K562 (cell line): Measurements from ENCODE around the gene DUSP28. TPM values are rescaled to one million over a fixed set of nuclear protein-coding genes. Genes with fewer than 3 reads are reported as not detected.

Experiments used
- ATAC-seq: fragments of 200-7000 bp; cut with Tn5 transposase; 3 replicates; pipeline ENCODE4 v1.9.1; 2020; ENCODE audit warnings: moderate library complexity
- BruUV-seq: library from RNA; stranded (reverse); fragments of 400-500 nt; replicated peaks from 2 replicates; lab custom pipeline; 2021; lab: Mats Ljungman, UMichigan
- CTCF ChIA-PET: fragments of 300-600 bp; formaldehyde crosslinking; extraction: SDS; loops from one replicate; lab custom pipeline; 2021; ENCODE audit warnings: low intra/inter-chr PET ratio; lab: Yijun Ruan, JAX
- POLR2A ChIA-PET: fragments of 300-600, 350-650 bp; sonication (Branson Sonifier 250); formaldehyde crosslinking; extraction: SDS; loops from one replicate; lab custom pipeline; 2021; ENCODE audit warnings: antibody characterized with exemption, inconsistent platforms; lab: Yijun Ruan, JAX
- DNase-seq, 4 experiments: peaks; one replicate each; pipeline versions ENCODE4 v3.0.0 to v3.0.0-alpha.2; 2011 to 2018; ENCODE audit warnings: low spot score in 3 of 4, mixed read lengths in 3 of 4; ENCODE audit errors: extremely low read depth in 1 of 4
- FAIRE-seq: peaks from 2 replicates; lab custom pipeline; 2011; peaks lifted over from hg19 to GRCh38; lab: Jason Lieb, UNC
- H2AFZ ChIP-seq: 2 replicates; pipeline ENCODE4 v1.6.0; 2011; ENCODE audit warnings: low read depth, low read length, control low read depth, inconsistent platforms
- H3K27ac ChIP-seq: fragments of 200-600 bp; 3 replicates; pipeline ENCODE4 v1.8.0; 2011; ENCODE audit warnings: low read depth, mild to moderate bottlenecking, control low read depth, inconsistent platforms, low read length, moderate library complexity, mixed read lengths; ENCODE audit errors: extremely low read depth
- H3K27me3 ChIP-seq, 2 experiments: fragments of 300-600 bp in 1 of 2; 2 replicates in 1 of 2; 3 replicates in 1 of 2; pipeline versions ENCODE4 v1.6.0 to v1.8.0; 2011; ENCODE audit warnings: inconsistent platforms in 2 of 2, low read length in 2 of 2, mild to moderate bottlenecking in 1 of 2, mixed read lengths in 1 of 2, moderate library complexity in 1 of 2; ENCODE audit not compliant: control insufficient read depth in 2 of 2, insufficient read depth in 2 of 2
- H3K36me3 ChIP-seq: fragments of 300-600 bp; 3 replicates; pipeline ENCODE4 v1.8.0; 2011; ENCODE audit warnings: mild to moderate bottlenecking, low read length, inconsistent platforms; ENCODE audit not compliant: control insufficient read depth, insufficient read depth
- H3K4me1 ChIP-seq, 2 experiments: fragments of 200-600 bp in 1 of 2; replicated peaks in 1 of 2; 2 replicates in 1 of 2; 3 replicates in 1 of 2; pipeline versions ENCODE4 v1.5.1 to v1.8.0; 2011; ENCODE audit warnings: inconsistent platforms in 2 of 2, low read length in 2 of 2, mild to moderate bottlenecking in 1 of 2, mixed read lengths in 1 of 2, moderate library complexity in 1 of 2; ENCODE audit not compliant: control insufficient read depth in 2 of 2, insufficient read depth in 2 of 2
- H3K4me2 ChIP-seq: 2 replicates; pipeline ENCODE4 v1.6.1; 2011; ENCODE audit warnings: low read length, control low read depth, inconsistent platforms, mixed read lengths; ENCODE audit not compliant: insufficient read depth
- H3K4me3 ChIP-seq: fragments of 200-600 bp; sonication (generic), shearing (Covaris generic); 2 replicates; pipeline ENCODE4 v1.5.1; 2016; ENCODE audit warnings: control low read depth, inconsistent platforms
- H3K79me2 ChIP-seq: fragments of 200-600 bp; 3 replicates; pipeline ENCODE4 v1.8.0; 2011; ENCODE audit warnings: low read length, inconsistent platforms; ENCODE audit not compliant: control insufficient read depth, insufficient read depth
- H3K9ac ChIP-seq, 2 experiments: 2 replicates each; pipeline versions ENCODE4 v1.6.0 to v1.6.1; 2011; ENCODE audit warnings: low read depth in 2 of 2, low read length in 2 of 2, control low read depth in 1 of 2, inconsistent platforms in 1 of 2, mild to moderate bottlenecking in 1 of 2, mixed read lengths in 1 of 2; ENCODE audit not compliant: insufficient read depth in 1 of 2
- H3K9me1 ChIP-seq: one replicate; pipeline ENCODE4 v1.6.0; 2011; ENCODE audit warnings: inconsistent platforms, mild to moderate bottlenecking, low read length, moderate library complexity; ENCODE audit not compliant: control insufficient read depth, insufficient read depth
- H3K9me3 ChIP-seq: replicated peaks from 2 replicates; pipeline ENCODE4 v1.5.1; 2011; ENCODE audit warnings: low read depth, low read length, inconsistent platforms; ENCODE audit not compliant: control insufficient read depth, insufficient read depth
- H4K20me1 ChIP-seq: replicated peaks from 2 replicates; pipeline ENCODE4 v1.6.1; 2011; ENCODE audit warnings: low read length, inconsistent platforms, mixed read lengths; ENCODE audit not compliant: control insufficient read depth, insufficient read depth
- MXD1 ChIP-seq: fragments of 250-450 bp; sonication (Bioruptor Pico); IDR thresholded peaks from 2 replicates; pipeline ENCODE4 v1.8.0; 2021; ENCODE audit warnings: borderline replicate concordance, mild to moderate bottlenecking, moderate library complexity; ENCODE audit not compliant: poor library complexity, severe bottlenecking
- SNAPC5 ChIP-seq: fragments of 250-450 bp; sonication (Bioruptor Pico); IDR thresholded peaks from 2 replicates; pipeline ENCODE4 v1.8.0; 2021; ENCODE audit warnings: moderate library complexity, mild to moderate bottlenecking, inconsistent platforms
- ZNF165 ChIP-seq: fragments of 250-450 bp; sonication (Bioruptor Pico); IDR thresholded peaks from 2 replicates; pipeline ENCODE4 v1.4.0; 2020; ENCODE audit warnings: borderline replicate concordance
- WGBS: fragments of 100-300 bp; shearing (Covaris generic); methylation state at CpG from one replicate; pipeline ENCODE4 v1.1.6; 2016; ENCODE audit warnings: low coverage, mixed read lengths; ENCODE audit not compliant: insufficient coverage; ENCODE audit errors: missing lambda C conversion rate; 5-methylcytosine and 5-hydroxymethylcytosine counted together
- in situ Hi-C: fragments of 300-500 bp; cut with MboI; formaldehyde crosslinking; loops from 4 replicates; pipeline ENCODE4 v1.15.0; 2018; ENCODE audit warnings: inconsistent platforms, mixed read lengths
- intact Hi-C: fragments of 100-400 bp; cut with micrococcal nuclease; formaldehyde crosslinking; loops from 2 replicates; pipeline ENCODE4 v1.14.2; 2022
- polyA plus RNA-seq, 8 experiments: library from polyadenylated mRNA; depleted of rRNA in 4 of 8; stranded (reverse) in 5 of 8; unstranded in 3 of 8; fragments of >200 nt; fragmentation: Nextera tagmentation in 2 of 8; fragmentation: Illumina TruSeq in 1 of 8; extraction: Ambion mirVana in 2 of 8; extraction: Trizol in 1 of 8; gene quantifications; 2 replicates each; pipeline versions ENCODE4 v1.2.1 to v1.2.3, GENCODE V29; 2011 to 2014; ENCODE audit warnings: inconsistent platforms in 1 of 8, missing spikeins in 1 of 8
- total RNA-seq, 7 experiments: library from RNA; depleted of rRNA in 6 of 7; stranded (reverse); fragments of >200 nt in 6 of 7; fragmentation: Illumina TruSeq in 2 of 7; extraction: Trizol in 2 of 7; gene quantifications; 2 replicates each; pipeline versions ENCODE4 v1.2.1 to v1.2.3, GENCODE V29; 2011 to 2021; ENCODE audit warnings: low replicate concordance in 1 of 7

Gene DUSP28
- total and polyA plus RNA-seq, 9 of the 15 experiments (the other 6 are each of a cell fraction or from before 2014, with no cell fraction given): 2.8 to 8.1 (median 4.2) TPM

- no peak for DNase-seq
- peak overlapping the region in 1 of 2 experiments; percentile 58; a peak in 1 of 4 replicates for H3K9ac ChIP-seq
- in situ Hi-C loops (no loop called here), intact Hi-C loops (no loop called here)
- BruUV-seq: no TSS peak
- FAIRE-seq: no peak
- peaks cover 31 to 32% of the 10 kb centered on the region in 2 experiments for H3K4me1 ChIP-seq
- no peak overlapping the region for H3K4me2 ChIP-seq
- peaks cover 24% of the 10 kb centered on the region for H3K79me2 ChIP-seq
- 77% methylated on average over 5 of the region's 8 CpGs for WGBS
- no peaks in the 10 kb centered on the region for H3K27me3 ChIP-seq
- no peak for ATAC-seq
- H3K9me3 ChIP-seq: no peaks in the 10 kb centered on the region
- H3K4me3 ChIP-seq: no peak overlapping the region
- H4K20me1 ChIP-seq: no peaks in the 10 kb centered on the region; the same call in 1 of the 2 replicates
- POLR2A ChIA-PET: interaction anchor here (1.1 kb wide), 1 partner anchor 13 kb away, joined by 3 read pairs; no protein-coding TSS in a partner anchor
- peaks cover 8% of the 10 kb centered on the region for H3K9me1 ChIP-seq
- TF ChIP-seq SNAPC5 (no peak), ZNF165 (CRISPR knock-in tag) (no peak), MXD1 (no peak)
- H3K27ac ChIP-seq: no peak overlapping the region
- CTCF ChIA-PET: no interaction called here
- peaks cover 37% of the 10 kb centered on the region; the same call in 2 of the 3 replicates for H3K36me3 ChIP-seq
- H2AFZ ChIP-seq: no peak overlapping the region
Measured at GRCh38 chr2:240578488-240578887, 18.3 kb downstream of the DUSP28 start.
